NCI-H1105 treated with DMSO at 0.1 percent for 48 hours (cell line): ENCODE data around the gene SCGB1A1.

ENCODE experiments used
- DNase-seq: peaks from one replicate; lab custom pipeline; 2025; lab: John Stamatoyannopoulos, UW

Gene SCGB1A1

GRCh38 chr11:62398011-62398994, 20.5 kb upstream of the SCGB1A1 start:
- DNase-seq, result no peak

- no peak for DNase-seq
These were observed 19.5 kb upstream of the SCGB1A1 start for GRCh38 chr11:62399172-62399877.

GRCh38 chr11:62399878-62400266, 19.0 kb upstream of the SCGB1A1 start:
- DNase-seq, result no peak

- no peak for DNase-seq
These were observed 18.6 kb upstream of the SCGB1A1 start for GRCh38 chr11:62400281-62400680.

GRCh38 chr11:62400760-62401159, 18.1 kb upstream of the SCGB1A1 start:
- no peak for DNase-seq

GRCh38 chr11:62401356-62401755, 17.5 kb upstream of the SCGB1A1 start:
- no peak for DNase-seq

- DNase-seq, result no peak
These were observed 17.0 kb upstream of the SCGB1A1 start for GRCh38 chr11:62401811-62402210.

GRCh38 chr11:62402226-62402959, 16.4 kb upstream of the SCGB1A1 start:
- no peak for DNase-seq

- no peak for DNase-seq
These were observed 15.7 kb upstream of the SCGB1A1 start for GRCh38 chr11:62402960-62403730.

- DNase-seq, result no peak
These were observed 14.4 kb upstream of the SCGB1A1 start for GRCh38 chr11:62404435-62404834.

GRCh38 chr11:62404901-62405300, 13.9 kb upstream of the SCGB1A1 start:
- DNase-seq, result no peak

- no peak for DNase-seq
These were observed 12.8 kb upstream of the SCGB1A1 start for GRCh38 chr11:62406034-62406433.

GRCh38 chr11:62409831-62410230, 9.0 kb upstream of the SCGB1A1 start:
- no peak for DNase-seq

- DNase-seq, result no peak
These were observed 7.9 kb upstream of the SCGB1A1 start for GRCh38 chr11:62410972-62411371.

- DNase-seq, result no peak
These were observed 7.3 kb upstream of the SCGB1A1 start for GRCh38 chr11:62411524-62411923.

- DNase-seq, result no peak
These were observed 5.7 kb upstream of the SCGB1A1 start for GRCh38 chr11:62413060-62413696.

GRCh38 chr11:62416596-62416995, 2.2 kb upstream of the SCGB1A1 start:
- no peak for DNase-seq

- DNase-seq, result no peak
These were observed 697 bp upstream of the SCGB1A1 start for GRCh38 chr11:62418136-62418535.

- DNase-seq, result no peak
These were observed 589 bp downstream of the SCGB1A1 start for GRCh38 chr11:62419314-62419929.

- no peak for DNase-seq
These were observed 1.1 kb downstream of the SCGB1A1 start for GRCh38 chr11:62419943-62420342.

- no peak for DNase-seq
These were observed 2.0 kb downstream of the SCGB1A1 start for GRCh38 chr11:62420882-62421281.
